ENCODE results near the gene CCDC24. TPM values are rescaled to one million over a fixed set of nuclear protein-coding genes. Genes with fewer than 3 reads are reported as not detected.
A peak's percentile ranks its signal among the peaks of the same experiment; 100 is the strongest.

CCDC24 gene
- total and polyA plus RNA-seq, 2 of the 13 experiments (the other 11 are each of a cell fraction or from before 2014, with no cell fraction given): 1.4 to 2.9 TPM

DNA sequence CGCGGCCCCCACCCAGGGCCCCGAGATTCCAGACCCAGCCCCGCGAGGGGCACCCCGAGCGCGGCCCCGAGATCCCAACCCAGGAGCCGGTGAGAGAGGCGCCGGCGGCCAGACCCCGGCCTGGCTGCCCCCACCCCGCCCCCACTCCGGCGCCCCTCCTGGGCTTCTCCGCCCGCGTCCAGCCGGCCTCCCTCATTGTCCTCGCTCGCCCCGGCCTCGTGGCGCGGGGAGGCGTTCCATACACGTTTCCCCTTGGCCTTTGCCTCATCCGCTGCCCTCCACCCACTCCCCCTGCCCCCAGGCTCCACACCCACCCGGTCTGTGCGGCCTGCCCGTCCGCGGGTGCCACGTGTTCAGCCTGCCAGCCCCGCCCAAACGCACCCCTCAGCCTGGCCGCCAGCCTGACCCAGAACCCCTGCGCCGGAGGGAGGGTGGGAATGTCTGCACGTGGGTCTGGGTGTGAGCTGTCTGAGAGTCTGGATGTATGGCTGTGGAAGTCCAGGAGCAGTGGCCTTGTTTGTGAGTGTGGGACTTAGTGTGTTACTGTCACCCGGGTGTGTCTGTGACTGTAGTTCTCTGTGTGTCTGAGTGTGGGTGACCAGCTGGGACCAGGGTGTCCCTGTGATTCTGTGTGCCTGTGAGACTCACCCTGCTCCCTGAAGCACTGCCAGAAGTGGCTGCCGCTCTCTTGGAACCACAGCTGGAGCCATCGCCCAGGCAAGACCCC lies 11.7 kb upstream of the CCDC24 start (continued):
- TF ChIP-seq, protein P1, sequence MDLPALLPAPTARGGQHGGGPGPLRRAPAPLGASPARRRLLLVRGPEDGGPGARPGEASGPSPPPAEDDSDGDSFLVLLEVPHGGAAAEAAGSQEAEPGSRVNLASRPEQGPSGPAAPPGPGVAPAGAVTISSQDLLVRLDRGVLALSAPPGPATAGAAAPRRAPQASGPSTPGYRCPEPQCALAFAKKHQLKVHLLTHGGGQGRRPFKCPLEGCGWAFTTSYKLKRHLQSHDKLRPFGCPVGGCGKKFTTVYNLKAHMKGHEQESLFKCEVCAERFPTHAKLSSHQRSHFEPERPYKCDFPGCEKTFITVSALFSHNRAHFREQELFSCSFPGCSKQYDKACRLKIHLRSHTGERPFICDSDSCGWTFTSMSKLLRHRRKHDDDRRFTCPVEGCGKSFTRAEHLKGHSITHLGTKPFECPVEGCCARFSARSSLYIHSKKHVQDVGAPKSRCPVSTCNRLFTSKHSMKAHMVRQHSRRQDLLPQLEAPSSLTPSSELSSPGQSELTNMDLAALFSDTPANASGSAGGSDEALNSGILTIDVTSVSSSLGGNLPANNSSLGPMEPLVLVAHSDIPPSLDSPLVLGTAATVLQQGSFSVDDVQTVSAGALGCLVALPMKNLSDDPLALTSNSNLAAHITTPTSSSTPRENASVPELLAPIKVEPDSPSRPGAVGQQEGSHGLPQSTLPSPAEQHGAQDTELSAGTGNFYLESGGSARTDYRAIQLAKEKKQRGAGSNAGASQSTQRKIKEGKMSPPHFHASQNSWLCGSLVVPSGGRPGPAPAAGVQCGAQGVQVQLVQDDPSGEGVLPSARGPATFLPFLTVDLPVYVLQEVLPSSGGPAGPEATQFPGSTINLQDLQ (CRISPR knock-in tag; IDR thresholded peaks at IDR 0.05): 0 out of 2 replicates have a peak, but pooled peaks have one; percentile 38
- no peak for TF ChIP-seq SOX13 (IDR thresholded peaks at IDR 0.05)
- 0 out of 4 replicates have a peak, but pooled peaks of 1 of the 2 experiments have one; percentile 14 for TF ChIP-seq SOX13 (CRISPR knock-in tag; conservative IDR thresholded peaks at IDR 0.05 in 1 of 2, IDR thresholded peaks at IDR 0.05 in 1 of 2)
- 0 out of 2 replicates have a peak, but pooled peaks have one; percentile 28 for TF ChIP-seq ZNF33B (CRISPR knock-in tag; IDR thresholded peaks at IDR 0.05)
- peak; percentile 86 for TF ChIP-seq YEATS4 (CRISPR knock-in tag; IDR thresholded peaks at IDR 0.05; ENCODE audit: borderline replicate concordance)
- TF ChIP-seq, protein P2, sequence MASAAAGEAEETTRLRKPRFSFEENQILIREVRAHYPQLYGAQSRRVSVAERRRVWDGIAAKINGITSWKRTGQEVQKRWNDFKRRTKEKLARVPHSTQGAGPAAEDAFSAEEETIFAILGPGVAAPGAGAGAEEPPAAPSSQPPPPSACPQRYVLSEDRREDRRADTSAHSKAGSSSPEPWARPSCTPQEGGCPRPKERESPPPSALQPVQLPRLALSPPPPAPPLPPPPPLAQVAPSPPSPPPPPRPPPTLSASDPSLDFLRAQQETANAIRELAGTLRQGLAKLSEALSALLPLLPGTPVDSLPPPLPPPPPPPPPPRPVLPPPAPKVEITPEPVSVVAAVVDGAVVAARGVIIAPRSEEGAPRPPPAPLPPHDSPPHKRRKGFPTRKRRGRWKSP (CRISPR knock-in tag; IDR thresholded peaks at IDR 0.05): no peak
- no peak for TF ChIP-seq RCOR2 (CRISPR knock-in tag; IDR thresholded peaks at IDR 0.05)
- TF ChIP-seq NRL (CRISPR knock-in tag; IDR thresholded peaks at IDR 0.05; ENCODE audit: borderline replicate concordance): no peak
- no peak for TF ChIP-seq SRSF1 (optimal IDR thresholded peaks at IDR 0.05; ENCODE audit: low read depth, low read length)
- TF ChIP-seq GATA4 (IDR thresholded peaks at IDR 0.05; ENCODE audit: borderline replicate concordance, low read depth): no peak
- no peak for TF ChIP-seq NAIF1 (CRISPR knock-in tag; IDR thresholded peaks at IDR 0.05; ENCODE audit: borderline replicate concordance)
- TF ChIP-seq, protein P3, sequence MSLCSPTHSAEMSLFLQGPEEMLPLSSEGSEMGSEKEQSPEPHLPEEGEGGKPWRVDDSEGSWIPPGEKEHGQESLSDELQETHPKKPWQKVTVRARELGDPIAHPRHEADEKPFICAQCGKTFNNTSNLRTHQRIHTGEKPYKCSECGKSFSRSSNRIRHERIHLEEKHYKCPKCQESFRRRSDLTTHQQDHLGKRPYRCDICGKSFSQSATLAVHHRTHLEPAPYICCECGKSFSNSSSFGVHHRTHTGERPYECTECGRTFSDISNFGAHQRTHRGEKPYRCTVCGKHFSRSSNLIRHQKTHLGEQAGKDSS (CRISPR knock-in tag; IDR thresholded peaks at IDR 0.05; ENCODE audit: borderline replicate concordance, low read depth): no peak; the same call in 1 of the 2 replicates
- TF ChIP-seq MAZ (IDR thresholded peaks at IDR 0.05; ENCODE audit: borderline replicate concordance, low read depth, low read length): no peak
- TF ChIP-seq MAZ (CRISPR knock-in tag; IDR thresholded peaks at IDR 0.05; ENCODE audit: low read depth): peak; percentile 57; the same call in 1 of the 2 replicates
- TF ChIP-seq TEAD3 (CRISPR knock-in tag; optimal IDR thresholded peaks at IDR 0.05; ENCODE audit: borderline replicate concordance): peak; percentile 20
- TF ChIP-seq CCAR2 (optimal IDR thresholded peaks at IDR 0.05; ENCODE audit: low read depth, low read length): no peak
- TF ChIP-seq, protein P4, sequence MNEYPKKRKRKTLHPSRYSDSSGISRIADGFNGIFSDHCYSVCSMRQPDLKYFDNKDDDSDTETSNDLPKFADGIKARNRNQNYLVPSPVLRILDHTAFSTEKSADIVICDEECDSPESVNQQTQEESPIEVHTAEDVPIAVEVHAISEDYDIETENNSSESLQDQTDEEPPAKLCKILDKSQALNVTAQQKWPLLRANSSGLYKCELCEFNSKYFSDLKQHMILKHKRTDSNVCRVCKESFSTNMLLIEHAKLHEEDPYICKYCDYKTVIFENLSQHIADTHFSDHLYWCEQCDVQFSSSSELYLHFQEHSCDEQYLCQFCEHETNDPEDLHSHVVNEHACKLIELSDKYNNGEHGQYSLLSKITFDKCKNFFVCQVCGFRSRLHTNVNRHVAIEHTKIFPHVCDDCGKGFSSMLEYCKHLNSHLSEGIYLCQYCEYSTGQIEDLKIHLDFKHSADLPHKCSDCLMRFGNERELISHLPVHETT (CRISPR knock-in tag; conservative IDR thresholded peaks at IDR 0.05): no peak
- TF ChIP-seq ZSCAN30 (CRISPR knock-in tag; IDR thresholded peaks at IDR 0.05): no peak
- TF ChIP-seq KAT8 (CRISPR knock-in tag; IDR thresholded peaks at IDR 0.05): 0 out of 2 replicates have a peak, but pooled peaks have one; percentile 26
- TF ChIP-seq HNRNPL (IDR thresholded peaks at IDR 0.05; ENCODE audit: low read depth, low read length): peak; percentile 82; the same call in 1 of the 2 replicates
- peak; percentile 42; the same call in 1 of the 2 replicates for TF ChIP-seq TBX2 (CRISPR knock-in tag; IDR thresholded peaks at IDR 0.05; ENCODE audit: borderline replicate concordance)
- TF ChIP-seq KAT7 (CRISPR knock-in tag; IDR thresholded peaks at IDR 0.05; ENCODE audit: borderline replicate concordance): no peak

Measured in HepG2 (cell line).